GM12878 (cell line): Measurements from ENCODE around the gene EBF3. TPM values are rescaled to one million over a fixed set of nuclear protein-coding genes. Genes with fewer than 3 reads are reported as not detected.

ENCODE experiments used
- ATAC-seq: fragments of 200-7000 bp; cut with Tn5 transposase; 3 replicates; pipeline ENCODE4 v1.9.1; 2020; ENCODE audit warnings: mild to moderate bottlenecking, moderate library complexity
- BruUV-seq: library from RNA; stranded (reverse); fragments of 400-500 nt; replicated peaks from 2 replicates; lab custom pipeline; 2021; lab: Mats Ljungman, UMichigan
- CTCF ChIA-PET: fragments of 300-600 bp; sonication (Branson Sonifier 250); formaldehyde crosslinking; extraction: SDS; loops from one replicate; lab custom pipeline; 2021; ENCODE audit warnings: inconsistent platforms; lab: Yijun Ruan, JAX
- POLR2A ChIA-PET: fragments of 350-600 bp; formaldehyde crosslinking; extraction: SDS; loops from one replicate; lab custom pipeline; 2021; ENCODE audit warnings: inconsistent platforms; lab: Charles Lee
- RAD21 ChIA-PET: fragments of 300-600 bp; sonication (Branson Sonifier 250); formaldehyde crosslinking; loops from one replicate; lab custom pipeline; 2023; ENCODE audit warnings: antibody characterized with exemption; ENCODE audit not compliant: unreplicated experiment; lab: Charles Lee
- SMC1A ChIA-PET: fragments of 300-600 bp; sonication (Branson Sonifier 250); formaldehyde crosslinking; loops from one replicate; lab custom pipeline; 2023; ENCODE audit not compliant: unreplicated experiment, uncharacterized antibody; lab: Charles Lee
- DNase-seq: peaks from one replicate; pipeline ENCODE4 v3.0.0-alpha.2; 2011; ENCODE audit warnings: low read depth, low spot score
- FAIRE-seq: peaks from 3 replicates; lab custom pipeline; 2011; peaks lifted over from hg19 to GRCh38; lab: Jason Lieb, UNC
- H2AFZ ChIP-seq: 2 replicates; pipeline ENCODE4 v1.6.0; 2011; ENCODE audit warnings: low read depth, low read length, control low read depth; ENCODE audit not compliant: control insufficient read depth
- H3K27ac ChIP-seq: 2 replicates; pipeline ENCODE4 v1.5.1; 2011; ENCODE audit warnings: control low read depth; ENCODE audit not compliant: control insufficient read depth, insufficient read depth
- H3K27me3 ChIP-seq, 2 experiments: replicated peaks in 1 of 2; 2 replicates each; pipeline versions ENCODE4 v1.6.0 to v1.6.1; 2011; ENCODE audit warnings: low read length in 1 of 2; ENCODE audit not compliant: control insufficient read depth in 2 of 2, insufficient read depth in 2 of 2
- H3K36me3 ChIP-seq, 2 experiments: 2 replicates each; pipeline ENCODE4 v1.5.1; 2011; ENCODE audit warnings: low read length in 1 of 2; ENCODE audit not compliant: control insufficient read depth in 2 of 2, insufficient read depth in 2 of 2
- H3K4me1 ChIP-seq: 2 replicates; pipeline ENCODE4 v1.6.1; 2011; ENCODE audit warnings: mild to moderate bottlenecking, low read length, moderate library complexity, mixed read lengths; ENCODE audit not compliant: control insufficient read depth, insufficient read depth
- H3K4me2 ChIP-seq: 2 replicates; pipeline ENCODE4 v1.6.0; 2011; ENCODE audit warnings: control low read depth; ENCODE audit not compliant: control insufficient read depth, insufficient read depth
- H3K4me3 ChIP-seq: fragments of 200-600 bp; sonication (generic); 2 replicates; pipeline ENCODE4 v1.5.1; 2016
- H3K79me2 ChIP-seq: 2 replicates; pipeline ENCODE4 v1.6.0; 2011; ENCODE audit warnings: low read length; ENCODE audit not compliant: control insufficient read depth, insufficient read depth
- H3K9ac ChIP-seq: 2 replicates; pipeline ENCODE4 v1.8.0; 2011; ENCODE audit warnings: low read length, control low read depth, mixed read lengths; ENCODE audit not compliant: control insufficient read depth, insufficient read depth
- H3K9me3 ChIP-seq: replicated peaks from 3 replicates; pipeline ENCODE4 v1.5.1; 2011; ENCODE audit warnings: mild to moderate bottlenecking, low read length; ENCODE audit not compliant: control insufficient read depth, insufficient read depth
- H4K20me1 ChIP-seq: 2 replicates; pipeline ENCODE4 v1.6.0; 2011; ENCODE audit not compliant: control insufficient read depth, insufficient read depth
- CEBPB ChIP-seq, 2 experiments: fragments of 150-350 bp in 1 of 2; IDR thresholded peaks; 2 replicates each; pipeline ENCODE4 v1.6.1; 2012 to 2014; ENCODE audit warnings: low read depth in 2 of 2, low read length in 2 of 2, borderline replicate concordance in 1 of 2, inconsistent platforms in 1 of 2
- IKZF1 ChIP-seq: fragments of 450-650 bp; conservative IDR thresholded peaks from 2 replicates; pipeline ENCODE4 v1.6.1; 2017; ENCODE audit warnings: antibody characterized with exemption, mild to moderate bottlenecking
- MYB ChIP-seq: fragments of 150-350 bp; IDR thresholded peaks from 2 replicates; pipeline ENCODE4 v1.6.1; 2014; ENCODE audit warnings: mild to moderate bottlenecking, low read depth, low read length, borderline replicate concordance
- PAX8 ChIP-seq: fragments of 450-650 bp; IDR thresholded peaks from 2 replicates; pipeline ENCODE4 v1.6.1; 2017; ENCODE audit warnings: mild to moderate bottlenecking, moderate library complexity
- SIX5 ChIP-seq: IDR thresholded peaks from 2 replicates; pipeline ENCODE4 v1.6.1; 2011; ENCODE audit warnings: mild to moderate bottlenecking, low read depth, low read length, moderate library complexity; ENCODE audit not compliant: severe bottlenecking
- YY1 ChIP-seq: IDR thresholded peaks from 2 replicates; pipeline ENCODE4 v1.6.1; 2011; ENCODE audit warnings: low read depth, mild to moderate bottlenecking, low read length
- WGBS: methylation state at CpG from one replicate; pipeline ENCODE4 v1.1.6; 2016; ENCODE audit warnings: low lambda C conversion rate; ENCODE audit not compliant: insufficient replicate concordance, insufficient coverage; ENCODE audit errors: missing lambda C conversion rate; 5-methylcytosine and 5-hydroxymethylcytosine counted together
- in situ Hi-C: fragments of 300-500 bp; cut with MboI; formaldehyde crosslinking; loops from 9 replicates; pipeline ENCODE4 v1.14.3; 2018; ENCODE audit warnings: mixed read lengths
- intact Hi-C: fragments of 100-400 bp; cut with micrococcal nuclease; formaldehyde crosslinking; loops from one replicate; pipeline ENCODE4 v1.14.2; 2022; ENCODE audit not compliant: unreplicated experiment
- polyA plus RNA-seq, 11 experiments: library from polyadenylated mRNA; depleted of rRNA in 4 of 11; unstranded in 6 of 11; stranded (reverse) in 5 of 11; fragments of >200 nt; fragmentation: Nextera tagmentation in 4 of 11; fragmentation: Illumina TruSeq in 1 of 11; extraction: Ambion mirVana in 4 of 11; extraction: Trizol in 1 of 11; gene quantifications; 1 replicate in 1 of 11; 2 replicates in 10 of 11; pipeline versions ENCODE4 v1.2.1 to v1.2.3, GENCODE V29; 2011 to 2016; ENCODE audit warnings: inconsistent platforms in 2 of 11, missing spikeins in 2 of 11, low read depth in 1 of 11
- total RNA-seq, 4 experiments: library from RNA; depleted of rRNA in 3 of 4; stranded (reverse); fragments of >200 nt in 3 of 4; fragmentation: Illumina TruSeq in 1 of 4; extraction: Trizol in 1 of 4; gene quantifications; 2 replicates each; pipeline versions ENCODE4 v1.2.1 to v1.2.3, GENCODE V29; 2013 to 2021
- TF ChIP-seq, protein P1 (sequence below): fragments of 450-650 bp; IDR thresholded peaks from 2 replicates; pipeline ENCODE4 v1.6.1; 2017; ENCODE audit warnings: mild to moderate bottlenecking
- TF ChIP-seq, protein P2 (sequence below): fragments of 450-650 bp; IDR thresholded peaks from 2 replicates; pipeline ENCODE4 v1.6.1; 2016; ENCODE audit warnings: mild to moderate bottlenecking, moderate library complexity, borderline replicate concordance
- TF ChIP-seq, protein P3 (sequence below): fragments of 450-650 bp; IDR thresholded peaks from 2 replicates; pipeline ENCODE4 v1.6.1; 2014; ENCODE audit warnings: mild to moderate bottlenecking
- TF ChIP-seq, protein P4 (sequence below): IDR thresholded peaks from 2 replicates; pipeline ENCODE4 v1.6.1; 2012; ENCODE audit warnings: low read depth, low read length, improper control_type of control experiment

Gene EBF3
- total and polyA plus RNA-seq, 10 of the 15 experiments (the other 5 are each of a cell fraction or from before 2014, with no cell fraction given), result not detected

DNA sequence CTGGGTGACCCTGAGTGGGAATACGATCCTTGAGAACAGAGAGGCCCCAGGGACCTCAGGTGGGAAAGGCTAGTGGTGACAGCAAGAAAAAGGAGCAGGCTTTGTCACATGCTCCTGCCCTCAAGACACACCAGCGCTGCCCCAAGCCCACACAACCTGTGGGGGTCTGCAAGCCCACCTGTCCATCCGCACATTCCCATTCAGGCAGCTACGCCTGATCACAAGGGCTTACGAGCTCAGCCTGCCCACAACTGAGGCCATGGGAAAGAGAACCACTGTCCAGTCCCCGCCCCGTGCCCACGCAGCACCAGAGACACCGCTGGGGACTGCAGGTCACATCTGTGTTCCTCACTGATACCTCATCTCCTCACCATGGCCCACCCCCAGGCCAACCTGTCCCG lies 26.7 kb downstream of the EBF3 start:
- SMC1A ChIA-PET, result no interaction called here
- H2AFZ ChIP-seq, result no peak overlapping the region

DNA sequence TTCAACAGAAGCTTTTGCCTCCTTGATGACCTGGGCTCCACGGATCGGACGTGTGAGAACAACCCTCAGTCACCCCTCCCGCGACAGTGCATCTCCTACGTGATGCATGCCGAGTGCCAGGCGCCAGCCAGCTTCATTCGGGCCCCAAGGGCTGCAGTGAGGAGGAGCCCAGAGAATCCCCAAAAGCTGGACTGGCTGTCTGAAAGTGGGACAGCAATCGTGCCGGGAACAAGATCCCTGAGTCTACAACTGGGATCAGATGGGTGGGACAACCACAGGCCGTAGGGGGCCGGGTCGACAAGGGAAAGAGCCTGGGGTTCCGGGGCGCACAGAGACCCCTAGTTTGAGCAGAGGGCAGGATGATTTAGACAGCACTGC lies 27.2 kb downstream of the EBF3 start:
- no peak for FAIRE-seq
- 69% methylated on average over 16 of the region's 16 CpGs for WGBS
- no peak overlapping the region for H2AFZ ChIP-seq
- H3K9ac ChIP-seq, result no peak overlapping the region
- H4K20me1 ChIP-seq, result no peaks in the 10 kb centered on the region
- no peaks in the 10 kb centered on the region for H3K9me3 ChIP-seq
- no peak overlapping the region for H3K27ac ChIP-seq
- DNase-seq, result no peak
- no peaks in the 10 kb centered on the region for H3K36me3 ChIP-seq
- H3K27me3 ChIP-seq, result no peaks in the 10 kb centered on the region
- RAD21 ChIA-PET, result no interaction called here
- no peaks in the 10 kb centered on the region for H3K79me2 ChIP-seq
- CTCF ChIA-PET, result no interaction called here
- SMC1A ChIA-PET, result no interaction called here
- BruUV-seq, result no TSS peak
- intact Hi-C loops (no loop called here), in situ Hi-C loops (no loop called here)
- ATAC-seq, result no peak
- H3K4me2 ChIP-seq, result no peak overlapping the region
- H3K4me1 ChIP-seq, result no peaks in the 10 kb centered on the region
- H3K4me3 ChIP-seq, result no peak overlapping the region
- POLR2A ChIA-PET, result no interaction called here
- TF ChIP-seq IKZF1, result no peak
- TF ChIP-seq, protein P1, sequence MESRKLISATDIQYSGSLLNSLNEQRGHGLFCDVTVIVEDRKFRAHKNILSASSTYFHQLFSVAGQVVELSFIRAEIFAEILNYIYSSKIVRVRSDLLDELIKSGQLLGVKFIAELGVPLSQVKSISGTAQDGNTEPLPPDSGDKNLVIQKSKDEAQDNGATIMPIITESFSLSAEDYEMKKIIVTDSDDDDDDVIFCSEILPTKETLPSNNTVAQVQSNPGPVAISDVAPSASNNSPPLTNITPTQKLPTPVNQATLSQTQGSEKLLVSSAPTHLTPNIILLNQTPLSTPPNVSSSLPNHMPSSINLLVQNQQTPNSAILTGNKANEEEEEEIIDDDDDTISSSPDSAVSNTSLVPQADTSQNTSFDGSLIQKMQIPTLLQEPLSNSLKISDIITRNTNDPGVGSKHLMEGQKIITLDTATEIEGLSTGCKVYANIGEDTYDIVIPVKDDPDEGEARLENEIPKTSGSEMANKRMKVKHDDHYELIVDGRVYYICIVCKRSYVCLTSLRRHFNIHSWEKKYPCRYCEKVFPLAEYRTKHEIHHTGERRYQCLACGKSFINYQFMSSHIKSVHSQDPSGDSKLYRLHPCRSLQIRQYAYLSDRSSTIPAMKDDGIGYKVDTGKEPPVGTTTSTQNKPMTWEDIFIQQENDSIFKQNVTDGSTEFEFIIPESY, result no peak
- TF ChIP-seq MYB, result no peak
- TF ChIP-seq, protein P2, sequence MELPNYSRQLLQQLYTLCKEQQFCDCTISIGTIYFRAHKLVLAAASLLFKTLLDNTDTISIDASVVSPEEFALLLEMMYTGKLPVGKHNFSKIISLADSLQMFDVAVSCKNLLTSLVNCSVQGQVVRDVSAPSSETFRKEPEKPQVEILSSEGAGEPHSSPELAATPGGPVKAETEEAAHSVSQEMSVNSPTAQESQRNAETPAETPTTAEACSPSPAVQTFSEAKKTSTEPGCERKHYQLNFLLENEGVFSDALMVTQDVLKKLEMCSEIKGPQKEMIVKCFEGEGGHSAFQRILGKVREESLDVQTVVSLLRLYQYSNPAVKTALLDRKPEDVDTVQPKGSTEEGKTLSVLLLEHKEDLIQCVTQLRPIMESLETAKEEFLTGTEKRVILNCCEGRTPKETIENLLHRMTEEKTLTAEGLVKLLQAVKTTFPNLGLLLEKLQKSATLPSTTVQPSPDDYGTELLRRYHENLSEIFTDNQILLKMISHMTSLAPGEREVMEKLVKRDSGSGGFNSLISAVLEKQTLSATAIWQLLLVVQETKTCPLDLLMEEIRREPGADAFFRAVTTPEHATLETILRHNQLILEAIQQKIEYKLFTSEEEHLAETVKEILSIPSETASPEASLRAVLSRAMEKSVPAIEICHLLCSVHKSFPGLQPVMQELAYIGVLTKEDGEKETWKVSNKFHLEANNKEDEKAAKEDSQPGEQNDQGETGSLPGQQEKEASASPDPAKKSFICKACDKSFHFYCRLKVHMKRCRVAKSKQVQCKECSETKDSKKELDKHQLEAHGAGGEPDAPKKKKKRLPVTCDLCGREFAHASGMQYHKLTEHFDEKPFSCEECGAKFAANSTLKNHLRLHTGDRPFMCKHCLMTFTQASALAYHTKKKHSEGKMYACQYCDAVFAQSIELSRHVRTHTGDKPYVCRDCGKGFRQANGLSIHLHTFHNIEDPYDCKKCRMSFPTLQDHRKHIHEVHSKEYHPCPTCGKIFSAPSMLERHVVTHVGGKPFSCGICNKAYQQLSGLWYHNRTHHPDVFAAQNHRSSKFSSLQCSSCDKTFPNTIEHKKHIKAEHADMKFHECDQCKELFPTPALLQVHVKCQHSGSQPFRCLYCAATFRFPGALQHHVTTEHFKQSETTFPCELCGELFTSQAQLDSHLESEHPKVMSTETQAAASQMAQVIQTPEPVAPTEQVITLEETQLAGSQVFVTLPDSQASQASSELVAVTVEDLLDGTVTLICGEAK, result no peak
- TF ChIP-seq CEBPB (IDR thresholded peaks at IDR 0.05; ENCODE audit: borderline replicate concordance in 1 of 2, low read depth in 2 of 2, low read length in 2 of 2), result no peak
- TF ChIP-seq, protein P3, sequence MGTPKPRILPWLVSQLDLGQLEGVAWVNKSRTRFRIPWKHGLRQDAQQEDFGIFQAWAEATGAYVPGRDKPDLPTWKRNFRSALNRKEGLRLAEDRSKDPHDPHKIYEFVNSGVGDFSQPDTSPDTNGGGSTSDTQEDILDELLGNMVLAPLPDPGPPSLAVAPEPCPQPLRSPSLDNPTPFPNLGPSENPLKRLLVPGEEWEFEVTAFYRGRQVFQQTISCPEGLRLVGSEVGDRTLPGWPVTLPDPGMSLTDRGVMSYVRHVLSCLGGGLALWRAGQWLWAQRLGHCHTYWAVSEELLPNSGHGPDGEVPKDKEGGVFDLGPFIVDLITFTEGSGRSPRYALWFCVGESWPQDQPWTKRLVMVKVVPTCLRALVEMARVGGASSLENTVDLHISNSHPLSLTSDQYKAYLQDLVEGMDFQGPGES, result no peak
- no peak for TF ChIP-seq SIX5

More for the DNA sequence above, 26.7 kb downstream of the EBF3 start:
- no peak overlapping the region for H3K27ac ChIP-seq
- ATAC-seq (no peak), FAIRE-seq (no peak), DNase-seq (no peak)
- no peaks in the 10 kb centered on the region for H3K36me3 ChIP-seq
- no peak overlapping the region for H3K4me2 ChIP-seq
- BruUV-seq, result no TSS peak
- CTCF ChIA-PET, result no interaction called here
- intact Hi-C loops, result no loop called here
- H3K4me1 ChIP-seq, result no peaks in the 10 kb centered on the region
- TF ChIP-seq YY1 (no peak), PAX8 (no peak)
- TF ChIP-seq, protein P4, sequence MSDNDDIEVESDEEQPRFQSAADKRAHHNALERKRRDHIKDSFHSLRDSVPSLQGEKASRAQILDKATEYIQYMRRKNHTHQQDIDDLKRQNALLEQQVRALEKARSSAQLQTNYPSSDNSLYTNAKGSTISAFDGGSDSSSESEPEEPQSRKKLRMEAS, result no peak
- no peak overlapping the region for H3K9ac ChIP-seq
- no peak overlapping the region for H3K4me3 ChIP-seq
- no peaks in the 10 kb centered on the region for H4K20me1 ChIP-seq
- POLR2A ChIA-PET, result no interaction called here
- H3K27me3 ChIP-seq, result no peaks in the 10 kb centered on the region
- RAD21 ChIA-PET, result no interaction called here
- in situ Hi-C loops, result no loop called here
- H3K79me2 ChIP-seq, result no peaks in the 10 kb centered on the region
- WGBS, result 45% methylated on average over 10 of the region's 10 CpGs
- no peaks in the 10 kb centered on the region for H3K9me3 ChIP-seq
